Stimulated activated CD4-positive, alpha-beta T cell treated with anti-CD3 and anti-CD28 coated beads, Interleukin-4, amount 100 ng/mL, for 1 hour (primary cell): ENCODE data around the gene TRAPPC12.

Source experiments
- DNase-seq: peaks from one replicate; pipeline ENCODE4 v3.0.0-alpha.2; 2020

Gene TRAPPC12

DNA sequence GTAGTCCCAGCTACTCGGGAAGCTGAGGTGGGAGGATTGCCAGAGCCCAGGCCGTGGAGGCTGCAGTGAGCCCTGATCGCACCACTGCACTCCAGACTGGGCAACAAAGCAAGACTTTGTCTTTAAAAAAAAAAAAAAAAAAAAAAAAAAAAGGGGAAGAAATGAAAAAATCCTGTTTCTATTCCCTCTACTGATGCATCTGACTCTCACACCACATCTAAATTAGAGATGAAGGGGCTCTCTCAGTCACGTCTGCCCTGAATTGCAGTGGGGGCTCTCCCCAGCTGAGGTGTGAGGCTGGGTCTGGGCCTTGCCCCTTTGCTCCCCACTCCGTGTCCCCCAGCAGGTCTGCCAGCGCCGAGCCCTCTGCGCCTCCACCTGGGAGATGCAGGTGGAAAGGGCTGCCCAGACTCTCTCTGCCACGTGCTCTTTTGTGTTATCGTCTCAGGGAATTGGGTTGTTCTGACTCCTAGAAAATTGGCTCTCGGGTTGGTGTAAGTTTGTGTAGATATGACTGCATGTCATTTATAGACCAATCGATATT lies 30.2 kb downstream of the TRAPPC12 start:
- no peak for DNase-seq

DNA sequence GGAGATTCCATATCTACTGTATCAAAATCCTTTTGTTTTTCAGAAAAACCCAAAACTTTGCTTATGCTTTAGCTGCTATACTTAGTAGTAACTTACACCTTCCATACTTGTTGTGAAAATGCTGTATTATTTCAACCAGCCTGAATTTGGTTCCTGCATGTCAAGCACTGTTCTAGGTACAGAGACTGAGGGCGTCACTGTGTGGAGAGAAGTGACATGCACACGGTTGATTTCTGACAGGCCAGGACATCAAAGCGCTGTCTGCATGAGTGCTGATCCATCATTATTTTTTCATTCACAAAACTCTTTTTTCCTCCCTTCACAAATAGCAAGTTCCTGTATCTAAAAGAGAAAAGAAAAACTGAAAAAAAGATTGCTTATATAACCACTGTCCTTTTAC lies 31.6 kb downstream of the TRAPPC12 start:
- no peak for DNase-seq

DNA sequence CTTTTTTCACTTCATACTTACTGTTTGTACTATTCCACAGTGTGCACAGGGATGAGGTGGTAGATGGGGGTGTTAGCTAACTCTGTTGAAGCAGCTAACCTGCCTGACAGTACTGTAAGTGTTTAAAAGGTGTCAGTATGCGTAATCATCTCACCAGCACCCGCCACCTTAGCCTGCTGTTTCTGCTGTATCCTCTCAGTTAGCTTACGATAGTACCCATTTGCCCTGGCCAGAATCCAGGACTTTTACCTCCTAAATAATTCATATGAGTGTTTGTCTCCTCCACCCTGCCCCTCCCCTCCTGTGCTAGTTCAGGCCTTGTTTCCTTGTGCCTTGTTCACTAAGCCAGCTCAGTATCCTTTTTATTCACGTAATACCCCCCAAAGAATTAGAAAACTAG lies 34.2 kb downstream of the TRAPPC12 start:
- no peak for DNase-seq

DNA sequence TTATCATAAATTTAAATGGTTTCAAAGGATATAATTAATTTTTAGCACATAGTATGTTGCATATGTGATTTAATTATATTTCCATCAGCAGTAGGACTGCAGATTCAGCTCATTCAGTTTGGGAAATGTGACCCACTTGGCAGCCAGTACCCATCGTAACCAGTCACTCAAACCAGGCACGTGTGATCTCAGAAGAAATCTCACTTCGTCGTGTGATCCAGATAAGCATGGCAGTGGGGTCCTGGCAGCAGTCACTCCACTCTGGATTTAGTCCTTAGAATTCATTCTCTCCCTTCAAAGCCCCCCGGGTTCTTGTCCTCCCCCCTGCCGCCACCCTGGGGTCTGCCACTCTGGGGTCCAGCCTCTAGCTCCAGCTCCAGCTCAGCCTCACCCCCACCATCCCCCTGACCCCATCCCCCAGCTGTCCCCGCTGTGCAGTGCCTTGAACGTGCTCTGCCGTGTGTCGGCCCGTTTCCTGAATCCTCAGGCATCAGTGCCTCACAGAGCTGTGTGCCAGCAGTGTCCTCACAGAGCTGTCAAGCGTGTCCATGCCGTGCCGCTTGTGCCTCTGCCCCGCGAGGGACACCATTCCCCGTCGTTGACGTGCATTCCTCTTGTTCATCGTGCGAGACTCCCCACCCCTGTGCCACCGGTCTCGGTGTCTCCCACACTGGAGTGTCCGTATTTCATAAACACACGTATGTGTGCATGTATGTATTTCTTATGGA lies 34.8 kb downstream of the TRAPPC12 start:
- no peak for DNase-seq

DNA sequence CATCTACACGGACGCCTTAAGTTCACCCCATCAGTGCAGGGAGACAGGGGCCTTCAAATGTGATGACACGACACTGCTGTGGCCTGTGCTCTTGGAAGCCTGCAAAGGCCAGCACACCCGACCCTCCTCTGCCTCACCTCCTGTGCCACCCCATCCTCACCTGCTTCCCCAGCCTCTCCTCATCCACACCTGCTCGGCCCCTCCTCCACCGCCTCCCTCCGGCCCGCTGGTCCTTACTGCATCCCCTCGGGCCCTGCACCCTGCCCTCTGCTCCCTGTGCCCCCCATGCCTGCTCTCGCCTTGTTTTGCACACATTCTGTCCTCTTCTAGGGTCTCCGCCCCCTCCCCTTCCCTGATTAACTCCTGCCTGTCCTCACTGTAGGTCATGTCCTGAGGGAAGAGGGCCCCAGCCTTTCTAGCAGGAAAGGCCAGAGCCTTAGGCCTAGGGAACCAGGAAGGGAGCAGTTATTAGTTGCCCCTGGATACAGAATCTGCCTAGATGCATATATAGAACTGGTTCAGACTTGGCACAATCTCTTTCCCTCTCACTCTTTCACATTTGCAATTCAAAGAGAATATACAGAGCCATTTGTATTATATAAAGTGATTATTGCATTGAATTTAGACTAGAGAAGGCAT lies 39.4 kb downstream of the TRAPPC12 start:
- DNase-seq, result no peak

DNA sequence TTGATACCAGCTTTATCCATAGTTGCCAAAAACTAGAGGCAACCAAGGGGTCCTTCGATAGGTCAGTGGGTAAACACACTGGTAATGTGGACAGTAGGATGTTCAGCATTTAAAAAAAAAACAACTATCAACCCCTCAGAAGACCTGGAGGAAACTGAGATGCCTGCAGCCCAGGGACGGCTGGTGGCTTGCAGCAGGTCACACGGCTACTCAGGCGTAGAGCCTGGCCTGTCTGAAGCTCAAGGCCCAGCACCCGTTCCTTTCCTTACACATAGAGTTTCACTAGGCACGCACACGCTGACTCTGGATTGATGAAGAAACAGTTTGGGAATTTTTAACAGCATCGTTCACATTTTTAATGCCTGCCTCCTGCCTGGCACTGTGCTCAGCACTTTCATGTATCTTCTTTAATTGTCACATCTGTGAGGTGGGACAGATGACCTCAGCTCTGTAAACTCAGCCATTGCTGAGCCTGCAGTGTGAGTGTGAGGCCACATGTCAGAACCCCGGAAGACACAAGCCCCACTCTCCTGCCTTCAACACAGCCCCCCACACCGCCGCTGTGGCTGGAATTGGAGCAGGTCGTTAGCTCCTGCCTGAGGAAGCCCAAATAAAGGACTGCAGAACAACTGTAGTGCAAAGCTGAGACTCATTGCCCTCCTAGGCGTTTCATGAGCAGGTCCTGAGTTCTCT lies 40.7 kb downstream of the TRAPPC12 start:
- DNase-seq, result no peak

DNA sequence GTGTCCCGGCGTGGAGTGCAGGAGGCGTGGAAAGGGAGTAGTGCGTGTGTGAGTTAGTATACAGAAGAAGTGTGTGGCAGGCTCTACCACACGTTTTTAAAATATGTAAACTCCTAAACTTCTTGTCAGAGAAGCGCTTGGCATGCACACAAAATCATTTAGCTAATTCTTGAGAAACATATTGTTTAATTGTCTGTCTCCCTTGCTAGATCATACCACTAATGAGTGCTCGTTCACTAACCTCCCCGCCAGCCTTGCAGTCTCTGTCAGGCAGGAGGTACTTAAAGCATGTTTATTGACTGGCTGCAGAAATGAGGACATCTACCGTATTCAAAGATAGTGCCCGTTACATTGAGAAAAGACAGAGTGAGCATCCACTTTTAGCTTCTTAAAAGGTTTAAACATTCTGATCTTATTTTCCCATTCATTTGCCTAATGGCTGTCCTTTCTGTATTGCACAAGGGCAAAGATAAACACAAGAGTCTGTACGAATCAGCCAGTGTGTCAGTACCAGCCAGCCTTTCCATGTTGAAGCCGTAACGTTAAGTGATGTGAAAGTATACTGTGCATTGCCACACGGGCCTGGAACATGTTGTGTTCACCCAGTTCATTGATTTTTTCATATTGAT lies 41.4 kb downstream of the TRAPPC12 start:
- no peak for DNase-seq

DNA sequence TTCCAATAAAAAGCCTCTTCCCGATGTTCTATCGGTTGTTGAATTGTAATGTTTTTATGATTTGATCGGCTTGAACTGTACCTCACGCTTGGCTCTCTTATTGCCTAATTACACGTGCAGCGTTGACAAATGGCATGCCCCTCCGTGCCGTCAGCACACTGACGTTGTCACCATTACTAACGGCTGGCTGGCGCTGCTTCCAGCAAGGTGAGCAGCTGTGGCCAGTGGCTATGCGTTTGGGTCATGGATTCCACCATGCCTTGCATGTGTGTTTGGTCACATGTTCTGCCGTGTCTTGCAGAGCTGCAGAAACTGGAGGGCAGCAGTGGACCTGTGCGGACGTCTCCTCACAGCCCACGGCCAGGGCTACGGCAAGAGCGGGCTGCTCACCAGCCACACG lies 42.1 kb downstream of the TRAPPC12 start:
- DNase-seq, result no peak

DNA sequence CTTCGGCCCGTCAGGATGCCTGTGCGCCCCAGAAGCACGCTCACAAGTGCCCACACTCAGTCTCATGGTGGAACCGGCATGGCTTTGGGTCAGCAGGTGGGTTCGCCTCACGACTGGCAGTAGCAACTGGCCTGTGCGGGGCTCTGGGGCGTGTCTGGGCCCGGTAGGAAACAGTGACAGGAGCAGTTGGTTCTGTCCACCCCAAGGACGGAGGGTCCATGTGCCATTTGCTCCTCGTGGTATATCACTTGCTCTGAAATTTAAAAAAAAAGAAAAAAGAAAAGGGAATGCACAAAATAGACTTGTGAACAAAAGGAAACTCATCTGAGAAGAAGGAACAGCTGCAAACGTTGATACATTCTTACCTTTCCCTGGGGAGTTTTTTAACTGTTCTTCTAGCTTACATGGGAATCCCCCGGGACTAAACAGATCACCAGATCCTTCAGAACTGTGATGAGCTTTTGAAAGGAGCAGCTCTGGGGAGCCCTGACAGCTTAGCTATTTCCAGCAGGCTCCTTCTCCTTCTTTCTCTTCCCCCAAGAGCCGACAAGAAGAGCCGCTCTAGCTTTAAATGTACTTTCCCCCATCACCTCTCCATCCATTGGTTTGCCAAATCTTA lies 42.8 kb downstream of the TRAPPC12 start:
- DNase-seq, result no peak

DNA sequence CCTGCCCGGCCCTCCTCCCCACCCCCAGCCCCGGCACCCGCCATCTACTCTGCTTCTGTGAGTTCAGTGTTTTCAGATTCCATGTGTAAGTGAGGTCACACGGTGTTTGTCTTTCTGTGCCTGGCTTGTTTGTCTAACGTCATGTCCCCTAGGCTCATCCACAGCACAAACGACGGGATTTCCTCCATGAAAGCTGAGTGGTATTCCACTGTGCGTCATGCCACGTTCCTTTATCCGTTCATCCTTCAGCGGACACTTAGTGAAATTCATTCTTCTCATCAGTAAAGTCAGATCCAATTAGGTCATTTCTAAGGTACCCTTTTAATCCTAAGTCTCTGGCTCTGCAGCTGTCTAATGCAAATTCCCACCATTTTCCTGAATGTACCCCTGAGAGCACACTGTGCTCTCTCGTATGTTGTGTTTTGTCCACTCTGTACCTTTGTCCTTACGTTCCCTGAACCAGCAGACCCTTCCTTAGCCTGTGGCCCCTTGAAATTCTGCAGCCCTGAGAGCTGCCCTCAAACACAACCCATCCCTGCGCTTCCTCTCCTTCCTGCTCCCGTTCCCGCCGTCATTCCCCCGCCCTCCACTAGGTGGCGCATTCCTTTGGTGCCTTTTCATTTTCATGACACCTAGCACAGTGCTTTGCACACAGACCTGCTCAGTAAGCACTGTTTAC lies 44.1 kb downstream of the TRAPPC12 start:
- peak; percentile 76 for DNase-seq

DNA sequence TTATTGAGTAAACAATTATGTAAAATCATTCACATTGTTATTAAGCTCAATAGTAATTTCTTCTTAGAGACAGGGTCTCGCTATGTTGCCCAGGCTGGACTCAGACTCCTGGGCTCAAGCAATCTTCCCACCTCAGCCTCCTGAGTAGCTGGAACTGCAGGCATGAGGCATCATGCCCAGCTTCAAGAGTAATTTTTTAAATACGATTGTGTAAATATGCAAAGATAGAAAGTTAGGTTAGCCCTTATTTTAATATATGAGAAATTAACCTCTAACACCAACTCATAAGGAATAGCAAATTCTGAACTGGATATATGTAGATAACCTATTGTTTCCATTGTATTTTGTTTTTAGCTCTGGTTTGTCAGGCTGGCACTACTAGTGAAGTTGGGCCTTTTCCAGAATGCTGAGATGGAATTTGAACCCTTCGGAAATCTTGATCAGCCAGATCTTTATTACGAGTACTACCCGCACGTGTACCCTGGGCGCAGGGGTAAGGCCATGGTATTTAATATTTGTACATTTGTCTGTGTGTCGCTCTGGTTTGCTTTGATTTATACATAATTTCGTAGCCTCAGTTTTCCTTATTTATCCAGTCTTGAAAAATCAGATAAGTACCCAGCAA lies 44.8 kb downstream of the TRAPPC12 start:
- no peak for DNase-seq

DNA sequence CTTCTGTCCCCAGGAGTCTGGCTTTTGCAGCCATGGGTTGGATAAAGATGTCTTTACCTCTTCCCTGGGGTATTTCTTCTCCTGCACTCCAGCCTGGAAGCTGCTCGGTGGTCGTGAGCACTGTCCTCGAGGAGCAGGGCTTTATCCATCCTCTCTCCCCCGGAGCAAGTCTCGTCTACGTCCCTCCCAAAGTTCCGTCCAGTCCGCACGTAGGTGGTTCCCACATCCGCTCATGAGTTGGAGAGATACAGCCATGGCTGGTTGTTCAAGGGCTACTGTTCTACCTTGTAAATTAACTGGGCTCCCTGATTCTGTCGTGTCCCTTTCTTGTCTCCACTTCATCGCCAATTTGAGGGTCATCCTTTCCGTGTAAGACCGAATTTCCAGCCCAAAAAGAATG lies 47.1 kb downstream of the TRAPPC12 start:
- DNase-seq, result no peak

DNA sequence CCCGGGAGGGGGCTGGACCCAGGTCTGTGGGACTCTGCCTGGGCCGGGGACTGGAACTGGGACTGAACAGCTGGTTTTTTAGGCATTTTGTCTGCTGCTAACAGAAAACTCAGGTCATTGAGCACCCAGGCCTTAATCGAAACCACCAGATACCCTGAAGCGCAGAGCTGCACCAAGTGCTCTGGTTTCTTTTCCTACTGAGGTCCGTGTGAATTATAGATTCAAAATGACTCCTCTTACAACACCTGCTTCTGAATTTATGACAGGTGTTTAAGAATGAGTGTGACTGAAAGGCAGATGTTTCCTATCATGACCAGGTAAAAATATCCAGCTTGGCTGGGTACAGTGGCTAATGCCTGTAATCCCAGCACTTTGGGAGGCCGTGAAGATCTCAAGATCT lies 47.8 kb downstream of the TRAPPC12 start:
- no peak for DNase-seq

DNA sequence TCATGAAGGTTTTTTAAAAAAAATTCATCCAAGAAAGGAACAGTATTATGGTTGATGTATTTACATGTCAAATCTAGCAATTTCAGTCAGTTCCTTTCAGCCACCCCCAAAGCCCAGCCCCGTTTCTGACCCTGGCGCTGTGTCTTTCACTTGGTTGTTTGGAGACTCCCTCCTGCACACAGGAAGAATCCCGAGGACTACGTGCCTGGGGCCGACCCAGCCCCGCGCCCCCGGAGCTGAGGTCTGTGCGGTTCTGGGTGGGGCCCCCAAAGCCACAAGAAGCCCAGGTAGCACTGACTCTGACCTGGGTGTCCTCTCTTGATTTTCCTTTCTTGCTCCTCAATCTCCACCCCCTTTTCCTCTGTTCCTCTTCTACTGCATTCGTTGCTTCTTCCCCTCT lies 49.1 kb downstream of the TRAPPC12 start:
- no peak for DNase-seq

DNA sequence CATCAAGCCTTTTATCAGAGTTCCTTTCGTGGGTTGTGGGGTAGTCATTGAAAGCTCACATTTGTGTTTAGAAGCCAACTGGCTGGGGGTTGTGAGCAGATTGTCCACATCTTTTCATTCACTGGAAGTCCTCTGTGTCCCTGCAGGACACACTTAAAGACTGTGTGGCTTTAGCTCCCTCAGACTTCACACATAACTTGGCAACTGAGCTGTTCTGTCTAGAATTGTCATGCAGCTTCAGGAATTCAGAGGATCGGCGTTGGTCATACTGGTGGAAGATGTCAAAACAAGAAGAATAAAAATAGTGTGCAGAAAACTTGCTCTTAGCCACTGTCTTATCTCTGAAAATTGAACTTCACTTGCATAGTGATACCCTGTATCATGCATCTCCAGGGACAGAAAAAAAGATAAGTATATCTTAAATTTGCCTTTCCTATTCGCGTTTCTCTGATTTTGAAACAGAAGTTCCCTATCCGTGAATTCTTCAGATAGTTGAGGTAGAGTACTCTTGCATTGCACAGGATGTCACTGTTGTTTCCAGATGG lies 49.6 kb downstream of the TRAPPC12 start:
- no peak for DNase-seq

DNA sequence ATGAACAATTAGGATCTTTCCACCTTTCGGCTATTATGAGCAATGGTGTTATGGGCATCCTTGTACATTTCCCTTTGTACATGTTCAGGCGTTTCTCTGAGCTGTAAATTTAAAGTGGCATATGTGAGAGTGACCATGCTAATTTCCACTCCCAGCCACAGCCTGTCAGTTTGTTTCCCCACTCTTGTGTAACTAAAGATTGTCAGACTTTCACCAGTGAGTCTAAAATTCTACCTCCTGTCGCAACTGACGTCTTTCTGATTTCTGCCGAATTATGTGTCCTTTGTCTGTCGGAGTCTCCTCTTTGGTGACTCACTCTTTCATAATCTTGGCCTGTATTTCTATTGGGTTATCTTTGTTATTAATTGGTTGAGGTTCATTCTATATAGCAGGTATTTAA lies 50.7 kb downstream of the TRAPPC12 start:
- DNase-seq, result no peak

DNA sequence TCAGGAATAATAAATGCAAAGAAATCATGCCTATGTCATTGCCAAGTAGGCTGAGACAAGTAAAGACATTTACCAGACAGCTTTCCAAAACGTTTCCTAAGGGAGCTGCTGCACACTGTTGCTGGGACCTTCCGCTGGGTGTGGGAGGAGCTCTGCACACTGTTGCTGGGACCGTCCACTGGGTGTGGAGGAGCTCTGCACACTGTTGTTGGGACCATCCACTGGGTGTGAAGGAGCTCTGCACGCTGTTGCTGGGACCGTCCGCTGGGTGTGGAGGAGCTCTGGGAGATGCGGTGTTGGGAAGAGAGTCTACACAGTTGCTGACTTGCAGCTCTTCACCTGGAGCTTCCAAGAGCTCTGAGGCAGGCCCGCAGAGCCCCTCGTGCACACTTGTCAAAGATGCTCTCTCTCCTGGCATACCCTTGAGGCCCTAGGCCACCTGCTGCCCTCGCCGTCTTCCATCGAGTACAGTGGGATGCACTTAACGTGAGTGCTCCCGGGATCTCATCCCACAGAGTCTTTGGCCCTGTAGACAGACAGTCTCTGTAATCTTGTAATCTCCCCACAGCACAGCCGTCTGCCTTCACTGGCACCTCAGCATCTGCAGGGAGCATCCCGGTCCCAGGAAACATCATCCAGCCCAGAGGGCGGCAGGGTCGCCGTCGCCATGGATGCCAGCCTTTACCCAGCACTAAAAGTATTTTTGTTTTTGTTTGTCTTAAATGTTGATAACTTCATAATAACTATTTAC lies 51.4 kb downstream of the TRAPPC12 start:
- DNase-seq, result no peak

DNA sequence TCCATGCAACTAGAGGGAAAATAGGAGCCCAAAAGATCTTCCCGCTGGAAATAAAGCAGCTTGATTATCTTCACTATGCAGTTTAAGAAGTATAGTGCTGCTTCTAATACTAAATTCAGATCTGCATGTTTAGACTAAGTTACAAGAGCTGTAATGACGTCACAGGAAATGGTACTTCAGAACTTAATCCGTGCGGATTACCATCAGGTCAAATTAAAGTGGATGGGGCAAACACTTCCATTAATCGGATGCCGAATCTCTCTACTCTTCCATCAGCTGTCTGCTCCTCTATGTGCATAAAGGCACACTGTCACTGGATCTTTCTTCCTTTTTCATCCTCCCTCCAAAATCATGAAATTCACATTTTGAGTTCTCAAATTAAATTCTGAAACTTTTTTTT lies 52.6 kb downstream of the TRAPPC12 start:
- DNase-seq, result no peak

DNA sequence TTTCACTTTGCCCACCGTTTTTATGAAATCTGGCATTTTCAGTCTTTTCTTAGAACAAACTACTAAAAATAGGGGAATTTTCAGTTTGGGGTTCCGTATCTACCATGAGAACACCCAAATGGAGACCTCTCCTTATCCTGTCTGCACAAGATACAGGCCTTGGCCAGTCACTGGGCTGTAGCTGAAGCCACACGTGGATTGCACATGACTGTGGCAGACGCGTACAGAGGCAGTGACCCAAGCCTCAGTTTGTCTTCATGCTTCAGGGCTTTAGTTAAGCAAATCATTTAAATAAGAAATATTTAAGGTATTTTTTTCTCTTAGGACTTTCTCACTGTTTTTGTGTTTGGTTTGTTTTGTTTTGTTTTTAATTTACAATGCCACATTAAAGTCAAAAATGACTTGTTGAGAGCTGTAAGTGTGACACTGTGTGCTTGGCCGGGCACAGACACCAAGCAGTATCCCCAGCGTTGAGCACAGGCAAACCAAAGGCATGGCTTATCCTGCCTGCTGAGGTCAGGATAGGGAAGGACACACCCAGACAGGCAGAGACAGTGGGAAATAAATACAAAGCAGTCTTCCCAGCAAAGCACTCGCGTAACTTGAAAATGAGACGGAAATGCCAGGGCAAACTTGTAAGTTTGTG lies 53.3 kb downstream of the TRAPPC12 start:
- no peak for DNase-seq

DNA sequence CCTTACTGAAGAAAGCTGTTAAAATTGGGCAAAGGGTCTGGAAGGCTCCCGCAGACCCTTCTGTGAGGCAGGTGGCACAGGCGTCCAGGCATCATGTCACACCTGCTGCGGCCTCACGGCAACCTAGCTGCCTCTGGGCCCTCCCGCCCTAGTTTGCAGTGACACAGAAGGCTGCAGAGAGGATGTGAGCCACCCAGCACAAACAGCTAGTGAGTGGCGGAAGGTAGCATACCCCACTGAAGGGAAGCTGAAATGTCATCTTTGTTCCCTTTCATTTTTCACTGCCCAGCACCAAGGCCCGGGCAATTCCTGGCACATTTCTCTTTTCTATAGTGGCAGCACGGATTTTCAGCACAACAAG lies 53.8 kb downstream of the TRAPPC12 start:
- DNase-seq, result no peak
